GM21528 (cell line): Measurements from ENCODE around the gene FCER1A.
"Not testable (repeated sequence)": the region's sequence is repeated elsewhere in the genome, so short reads cannot be mapped to it uniquely, and the experiment has no call there.

ENCODE experiments used
- ATAC-seq: cut with Tn5 transposase; IDR thresholded peaks from one replicate; pipeline ENCODE4 v1.9.1; 2021; ENCODE audit warnings: mild to moderate bottlenecking, moderate library complexity; ENCODE audit not compliant: unreplicated experiment, low FRiP score

The FCER1A gene

GRCh38 chr1:159342761-159343425 is 40.8 kb downstream of the FCER1A start:
- no peak for ATAC-seq

DNA sequence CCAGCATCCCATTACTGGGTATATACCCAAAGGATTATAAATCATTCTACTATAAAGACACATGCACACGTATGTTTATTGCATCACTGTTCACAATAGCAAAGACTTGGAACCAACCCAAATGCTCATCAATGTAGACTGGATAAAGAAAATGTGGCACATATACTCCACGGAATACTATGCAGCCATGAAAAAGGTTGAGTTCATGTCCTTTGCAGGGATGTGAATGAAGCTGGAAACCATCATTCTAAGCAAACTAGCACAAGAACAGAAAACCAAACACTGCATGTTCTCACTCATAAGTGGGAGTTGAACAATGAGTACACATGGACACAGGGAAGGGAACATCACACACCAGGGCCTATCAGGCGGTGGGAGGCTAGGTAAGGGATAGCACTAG is 47.2 kb downstream of the FCER1A start:
- not testable (repeated sequence) for ATAC-seq

DNA sequence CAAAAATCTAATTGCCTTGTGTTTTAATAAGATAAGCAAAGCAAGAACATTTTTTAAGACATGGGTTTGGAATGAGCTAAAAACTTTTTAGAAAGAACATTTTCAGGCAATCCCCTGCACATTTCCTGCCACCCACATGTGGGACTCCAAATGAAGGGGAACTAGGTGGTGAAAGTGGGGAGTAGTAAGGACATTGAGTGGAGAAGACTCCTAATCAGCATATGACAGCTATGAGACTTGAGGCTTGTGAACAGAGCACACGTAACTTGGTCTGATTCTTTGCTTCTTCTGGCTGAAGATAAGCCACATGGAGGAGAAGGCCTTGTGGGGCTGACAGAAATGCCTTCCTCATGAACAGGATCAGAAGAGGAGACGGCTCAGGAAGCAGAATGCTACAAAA is 50.3 kb downstream of the FCER1A start:
- no peak for ATAC-seq
